GM18526 (cell line): ENCODE results near the gene AIFM2.

ENCODE experiments used
- POLR2A ChIP-seq: IDR thresholded peaks from 3 replicates; pipeline ENCODE4 v1.6.1; 2011; ENCODE audit not compliant: insufficient read length; ENCODE audit errors: extremely low read depth

The AIFM2 gene

DNA sequence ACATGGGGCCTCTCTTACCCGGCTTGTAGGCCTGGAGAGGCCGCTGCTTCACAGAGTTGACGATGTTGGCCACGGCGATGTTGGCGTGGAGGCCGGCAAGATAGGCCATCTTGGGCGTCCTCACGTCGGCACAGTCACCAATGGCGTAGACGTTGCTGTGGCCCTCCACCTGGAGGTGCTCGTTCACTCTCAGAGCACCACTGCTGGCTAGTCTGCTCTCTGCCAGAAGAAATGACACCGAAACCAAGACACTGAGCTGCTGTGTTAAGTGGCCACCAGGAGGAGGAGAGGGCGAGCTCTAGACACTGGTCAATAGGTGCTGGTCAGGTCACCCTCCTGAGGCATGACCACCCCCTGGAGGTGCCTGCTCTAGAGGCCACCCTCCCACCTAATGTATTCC lies 17.7 kb downstream of the AIFM2 start:
- no peak for TF ChIP-seq POLR2A

GRCh38 chr10:70112071-70112470 lies 20.6 kb downstream of the AIFM2 start:
- no peak for TF ChIP-seq POLR2A

- TF ChIP-seq POLR2A: no peak
Observed at GRCh38 chr10:70111496-70111895, 21.1 kb downstream of the AIFM2 start.

DNA sequence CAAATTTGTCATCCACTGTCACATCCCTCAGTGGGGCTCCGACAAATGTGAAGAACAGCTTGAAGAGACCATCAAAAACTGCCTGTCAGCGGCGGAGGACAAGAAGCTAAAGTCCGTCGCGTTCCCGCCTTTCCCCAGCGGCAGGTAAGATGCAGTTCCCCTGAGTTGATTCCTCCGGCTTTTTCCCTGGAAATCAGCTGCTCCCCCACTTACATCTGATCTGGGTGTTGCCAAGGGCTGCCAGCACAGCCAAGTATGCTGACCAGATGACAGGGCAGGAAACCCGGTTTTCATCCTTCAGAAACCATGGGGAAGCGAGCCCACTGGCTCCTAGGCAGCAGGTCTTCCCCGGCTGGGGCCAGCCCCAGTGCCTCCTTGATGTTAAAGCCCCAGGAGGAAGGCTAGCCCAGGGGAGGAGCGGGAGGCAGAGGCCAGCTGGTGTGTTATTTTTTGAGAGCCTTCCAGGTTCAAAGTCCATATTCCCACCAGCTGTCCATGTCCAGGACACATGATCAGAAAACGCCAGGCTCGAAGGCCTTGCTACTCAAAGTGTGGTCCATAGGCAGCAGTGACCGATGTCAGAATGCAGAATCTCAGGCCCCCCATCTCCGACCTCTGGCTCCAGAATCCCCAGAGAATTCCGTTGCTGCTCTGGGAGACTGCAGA lies 23.4 kb downstream of the AIFM2 start:
- no peak for TF ChIP-seq POLR2A

DNA sequence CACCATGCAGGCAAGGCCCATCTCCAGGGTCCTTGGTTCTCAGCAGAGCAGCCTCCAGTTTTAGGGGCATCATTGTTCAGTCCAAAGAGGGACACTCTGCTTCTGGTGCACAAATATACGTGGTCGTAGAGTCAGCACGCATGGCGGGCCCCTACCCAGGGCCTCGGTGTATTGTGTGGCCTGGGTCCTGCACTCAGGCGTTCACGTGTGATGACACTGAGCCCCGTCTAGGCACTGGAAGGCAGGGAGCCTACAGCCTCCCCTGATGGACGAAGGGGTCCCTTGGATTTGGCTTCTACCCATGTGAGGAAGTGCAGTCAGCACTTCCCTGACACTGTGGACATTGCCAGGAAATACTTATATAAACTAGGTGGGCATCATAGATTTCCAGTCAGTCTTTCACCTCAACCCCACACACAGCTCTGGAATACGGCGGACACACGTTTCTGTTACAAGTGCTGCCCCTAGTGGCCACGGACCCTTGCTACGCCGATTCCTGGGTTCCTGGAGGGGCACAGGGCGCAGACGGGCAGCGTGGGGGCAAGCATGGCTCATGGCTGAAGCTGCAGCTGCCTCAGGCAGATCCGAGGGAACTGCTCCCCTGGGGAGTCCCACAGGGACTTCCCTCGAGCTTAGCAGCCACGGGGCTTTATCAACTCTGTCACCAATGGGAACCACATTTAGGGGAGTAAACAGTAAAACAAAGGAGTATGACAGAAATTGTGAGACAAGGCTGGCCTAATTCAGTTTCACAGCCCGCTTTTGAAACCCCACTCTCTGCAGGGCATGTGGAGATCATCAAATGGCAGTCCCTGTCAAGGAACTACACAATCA lies 25.4 kb downstream of the AIFM2 start:
- TF ChIP-seq POLR2A: no peak

DNA sequence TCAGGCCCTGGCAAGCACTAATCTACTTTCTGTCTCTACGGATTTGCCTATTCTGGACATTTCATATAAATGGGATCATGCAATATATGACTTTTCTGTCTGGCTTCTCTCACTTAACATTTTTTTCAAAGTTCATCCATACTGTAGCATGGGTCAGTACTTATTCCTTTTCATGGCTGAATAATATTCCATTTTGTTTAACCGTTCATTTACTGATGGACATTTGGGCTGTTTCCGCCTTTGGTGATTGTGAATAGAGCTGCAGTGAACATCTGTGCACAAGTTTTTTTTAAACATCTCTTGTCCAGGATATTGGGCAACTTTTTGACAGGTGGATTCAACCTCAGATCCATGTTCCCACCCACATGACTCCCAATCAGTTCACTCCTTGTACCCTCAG lies 31.0 kb downstream of the AIFM2 start:
- TF ChIP-seq POLR2A: no peak

- no peak for TF ChIP-seq POLR2A
Observed at GRCh38 chr10:70098271-70098670, 34.4 kb downstream of the AIFM2 start.

DNA sequence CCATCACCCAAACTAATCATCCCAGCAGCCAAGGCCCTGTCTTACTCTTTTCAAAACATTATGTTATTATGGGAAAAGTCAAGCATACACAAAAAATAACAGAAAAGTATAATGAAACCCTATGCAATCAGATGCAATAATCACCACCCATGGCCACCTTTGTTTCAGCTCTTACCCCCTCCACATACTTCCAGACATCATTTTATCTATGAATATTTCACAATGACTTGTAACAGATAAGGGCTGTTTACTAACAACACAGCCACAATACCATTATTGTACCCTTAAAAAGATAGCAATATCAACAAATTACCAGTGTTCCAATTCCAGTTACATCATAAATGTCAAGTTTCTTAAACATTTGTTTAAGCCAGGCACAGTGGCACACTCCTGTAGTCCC lies 35.2 kb downstream of the AIFM2 start:
- no peak for TF ChIP-seq POLR2A

- TF ChIP-seq POLR2A: no peak
Observed at GRCh38 chr10:70096705-70097420, 35.8 kb downstream of the AIFM2 start.

DNA sequence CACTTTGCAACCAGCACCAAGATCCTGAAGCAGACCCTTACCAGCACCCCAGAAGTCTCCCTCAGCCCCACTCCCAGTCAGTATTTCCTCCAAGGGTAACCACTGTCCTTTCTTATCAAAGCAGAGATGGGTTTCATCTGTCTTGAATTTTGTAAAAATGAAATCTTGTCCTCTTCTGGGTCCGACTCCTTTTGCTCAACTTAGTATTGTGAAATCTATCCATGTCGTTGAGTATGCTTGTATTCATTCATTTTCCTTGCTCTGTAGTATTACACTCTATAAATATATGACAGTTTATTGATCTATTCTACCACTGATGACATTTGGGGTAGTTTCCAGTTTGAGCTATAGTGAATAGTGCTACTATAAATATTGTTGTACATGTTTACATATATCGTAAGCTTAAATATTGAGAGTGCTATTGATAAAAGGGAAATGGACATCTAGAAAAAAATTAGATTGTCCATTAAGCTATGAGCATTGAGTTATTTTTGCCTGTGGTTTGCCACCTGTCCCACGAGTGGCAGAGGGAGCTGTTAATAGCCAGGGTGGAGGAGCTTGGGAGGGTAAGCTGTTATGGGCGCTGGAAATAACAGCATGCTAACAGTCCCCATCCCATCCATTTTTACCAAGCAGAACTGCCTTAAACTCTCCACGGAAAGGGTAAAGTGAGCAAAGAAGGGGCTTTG lies 36.5 kb downstream of the AIFM2 start:
- TF ChIP-seq POLR2A: no peak

DNA sequence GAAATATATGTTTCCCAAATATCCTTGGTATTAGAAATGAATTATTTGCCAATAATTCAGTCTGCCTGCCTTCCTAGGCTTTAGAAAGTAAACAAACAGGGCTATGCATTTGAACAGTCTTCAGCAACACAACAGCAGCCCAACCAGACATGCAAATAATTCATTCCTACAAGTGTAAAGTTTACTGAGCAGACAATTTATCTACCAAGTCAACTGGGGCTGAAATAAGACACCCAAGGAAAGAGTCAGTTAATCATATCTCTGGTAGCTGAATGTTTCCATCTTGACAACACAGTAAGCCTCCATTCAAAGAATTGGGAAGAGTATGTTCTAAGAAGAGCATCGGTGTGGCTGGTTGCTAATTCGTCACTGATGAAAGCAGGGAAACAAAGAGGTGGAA lies 38.4 kb downstream of the AIFM2 start:
- TF ChIP-seq POLR2A: no peak

DNA sequence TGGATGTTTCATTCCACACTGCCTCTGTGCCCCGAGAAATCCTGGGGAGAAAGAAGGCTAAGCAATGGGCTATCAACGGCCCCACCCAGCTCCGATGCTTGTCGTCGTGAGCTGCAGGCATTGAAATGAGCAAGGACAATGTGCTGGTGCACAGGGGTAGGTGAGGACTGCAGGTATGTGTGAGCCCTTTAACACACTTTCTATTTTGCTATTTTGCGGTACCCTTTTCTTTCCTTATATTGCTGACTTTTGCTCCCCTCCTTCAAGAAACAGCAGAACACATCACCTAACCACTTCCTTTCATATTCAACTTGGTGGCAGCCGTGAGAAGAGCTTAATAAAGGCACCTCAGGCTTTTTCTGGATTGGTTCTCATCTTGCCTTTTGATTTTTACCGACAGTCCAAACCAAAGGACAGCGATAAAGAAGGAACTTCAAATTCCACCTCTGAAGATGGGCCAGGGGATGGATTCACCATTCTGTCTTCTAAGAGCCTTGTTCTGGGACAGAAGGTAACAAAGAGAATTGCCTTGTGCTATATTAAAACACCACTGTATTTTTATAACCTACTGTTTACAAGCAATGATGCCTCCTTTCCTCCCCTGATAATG lies 39.2 kb downstream of the AIFM2 start:
- no peak for TF ChIP-seq POLR2A

- TF ChIP-seq POLR2A: no peak
Observed at GRCh38 chr10:70092389-70092718, 40.3 kb downstream of the AIFM2 start.

- no peak for TF ChIP-seq POLR2A
Observed at GRCh38 chr10:70090951-70091350, 41.7 kb downstream of the AIFM2 start.

- no peak for TF ChIP-seq POLR2A
Observed at GRCh38 chr10:70090013-70090412, 42.6 kb downstream of the AIFM2 start.
